ENCODE data around the gene TBX5.

The TBX5 gene

GRCh38 chr12:114405519-114406271, at the start of gene TBX5:
TBX5 (minus strand) TSS chr12:114406144; CDS start chr12:114403898, 2,246 bp downstream.
- H3K4me1 ChIP-seq = no peaks in the 10 kb centered on the region
- H3K36me3 ChIP-seq (ENCODE audit: control insufficient read depth, insufficient read depth, low read length) = no peaks in the 10 kb centered on the region
- TF ChIP-seq, protein P1, sequence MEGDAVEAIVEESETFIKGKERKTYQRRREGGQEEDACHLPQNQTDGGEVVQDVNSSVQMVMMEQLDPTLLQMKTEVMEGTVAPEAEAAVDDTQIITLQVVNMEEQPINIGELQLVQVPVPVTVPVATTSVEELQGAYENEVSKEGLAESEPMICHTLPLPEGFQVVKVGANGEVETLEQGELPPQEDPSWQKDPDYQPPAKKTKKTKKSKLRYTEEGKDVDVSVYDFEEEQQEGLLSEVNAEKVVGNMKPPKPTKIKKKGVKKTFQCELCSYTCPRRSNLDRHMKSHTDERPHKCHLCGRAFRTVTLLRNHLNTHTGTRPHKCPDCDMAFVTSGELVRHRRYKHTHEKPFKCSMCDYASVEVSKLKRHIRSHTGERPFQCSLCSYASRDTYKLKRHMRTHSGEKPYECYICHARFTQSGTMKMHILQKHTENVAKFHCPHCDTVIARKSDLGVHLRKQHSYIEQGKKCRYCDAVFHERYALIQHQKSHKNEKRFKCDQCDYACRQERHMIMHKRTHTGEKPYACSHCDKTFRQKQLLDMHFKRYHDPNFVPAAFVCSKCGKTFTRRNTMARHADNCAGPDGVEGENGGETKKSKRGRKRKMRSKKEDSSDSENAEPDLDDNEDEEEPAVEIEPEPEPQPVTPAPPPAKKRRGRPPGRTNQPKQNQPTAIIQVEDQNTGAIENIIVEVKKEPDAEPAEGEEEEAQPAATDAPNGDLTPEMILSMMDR (IDR thresholded peaks at IDR 0.05) = no peak
- H3K4me3 ChIP-seq (ENCODE audit: low read depth, low read length) = no peak within 1 kb of the TSS
- no peak within 1 kb of the TSS for H2AFZ ChIP-seq
- no peaks in the 10 kb centered on the region for H3K9me3 ChIP-seq (ENCODE audit: control insufficient read depth, low read length)
- no peak within 1 kb of the TSS for H3K4me2 ChIP-seq (ENCODE audit: low read length)
- H3K9ac ChIP-seq = no peak within 1 kb of the TSS
- H3K79me2 ChIP-seq = no peaks in the 10 kb centered on the region
- H3K27ac ChIP-seq = no peak within 1 kb of the TSS
- H3K27me3 ChIP-seq (ENCODE audit: control insufficient read depth, insufficient read depth, low read length) = peaks cover 12% of the 10 kb centered on the region

DNA sequence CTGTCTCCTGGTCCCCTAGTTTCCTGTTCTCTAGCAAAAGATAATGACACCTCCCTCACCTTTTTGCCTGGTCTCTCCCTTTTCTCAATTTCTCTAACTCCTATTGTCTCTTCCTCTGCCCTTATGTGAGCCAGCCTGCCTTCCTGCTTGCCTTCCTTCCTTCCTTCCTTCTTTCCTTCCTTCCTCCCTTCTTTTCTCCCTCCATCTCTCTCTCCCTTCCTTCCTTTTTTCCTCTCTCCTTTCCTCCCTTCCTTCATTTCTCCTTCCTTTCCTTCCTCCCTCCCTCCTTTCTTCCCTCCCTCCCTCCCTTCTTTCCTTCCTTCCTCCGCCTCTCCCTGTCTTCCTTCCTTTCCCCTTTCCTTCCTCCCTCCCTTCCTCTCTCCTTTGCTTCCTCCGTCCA, 45.7 kb upstream of the TBX5 start:
- H3K27ac ChIP-seq = no peak overlapping the region

DNA sequence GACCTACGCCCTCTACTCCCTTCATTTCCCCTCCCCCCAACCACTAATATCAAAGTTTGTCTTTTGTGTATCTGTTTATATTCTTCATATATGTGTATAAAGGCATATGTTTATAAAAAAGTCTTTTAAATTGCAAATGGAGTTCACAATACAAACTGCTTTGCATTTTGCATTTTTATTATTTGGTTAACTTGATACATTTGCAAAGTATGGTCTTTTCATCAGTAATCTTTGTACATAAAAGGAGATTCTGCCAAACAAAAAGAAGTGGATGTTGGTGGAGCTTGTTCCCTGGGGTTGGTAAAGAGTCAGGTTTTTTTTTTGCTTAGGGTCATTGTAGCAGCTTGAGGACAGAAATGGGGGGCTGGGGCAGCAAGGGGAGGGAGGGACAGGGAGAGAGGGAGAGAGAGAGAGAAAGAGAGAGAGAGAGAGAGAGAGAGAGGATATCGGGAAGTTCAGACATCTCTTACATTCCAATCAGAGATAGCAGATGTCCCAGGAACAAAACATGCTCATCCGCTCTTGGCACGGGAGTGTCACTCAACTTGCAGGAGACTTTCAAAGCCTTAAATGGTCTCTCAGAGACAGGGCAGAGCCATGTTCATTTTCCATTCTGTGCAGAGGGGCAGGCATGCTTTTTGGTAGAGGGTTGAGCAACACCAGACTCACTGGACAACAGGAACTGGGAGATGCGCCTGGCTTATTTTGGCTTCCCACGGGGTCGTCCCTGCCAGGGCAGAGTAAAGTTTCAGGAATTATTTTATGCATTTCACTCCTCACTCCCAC, 44.8 kb upstream of the TBX5 start:
- Histone ChIP-seq H3K27ac (no peak overlapping the region), H3K27me3 (ENCODE audit: control insufficient read depth, insufficient read depth, low read length) (no peaks in the 10 kb centered on the region), H3K9ac (no peak overlapping the region)

More for the DNA sequence above, 45.7 kb upstream of the TBX5 start:
- no peaks in the 10 kb centered on the region for H3K4me1 ChIP-seq
- no peak overlapping the region for H3K9ac ChIP-seq
- TF ChIP-seq, protein P1 (IDR thresholded peaks at IDR 0.05) = no peak
- H3K27me3 ChIP-seq (ENCODE audit: control insufficient read depth, insufficient read depth, low read length) = no peaks in the 10 kb centered on the region
- no peak overlapping the region for H3K4me3 ChIP-seq (ENCODE audit: low read depth, low read length)
- H2AFZ ChIP-seq = no peak overlapping the region
- no peak overlapping the region for H3K4me2 ChIP-seq (ENCODE audit: low read length)
- no peaks in the 10 kb centered on the region for H3K36me3 ChIP-seq (ENCODE audit: control insufficient read depth, insufficient read depth, low read length)
- no peaks in the 10 kb centered on the region for H3K9me3 ChIP-seq (ENCODE audit: control insufficient read depth, low read length)
- H3K79me2 ChIP-seq = no peaks in the 10 kb centered on the region

GRCh38 chr12:114450019-114450418, 44.1 kb upstream of the TBX5 start:
- Histone ChIP-seq H3K4me3 (ENCODE audit: low read depth, low read length) (no peak overlapping the region), H3K9ac (no peak overlapping the region), H3K27ac (no peak overlapping the region), H3K4me1 (no peaks in the 10 kb centered on the region), H3K9me3 (ENCODE audit: control insufficient read depth, low read length) (no peaks in the 10 kb centered on the region), H3K79me2 (no peaks in the 10 kb centered on the region), H3K36me3 (ENCODE audit: control insufficient read depth, insufficient read depth, low read length) (no peaks in the 10 kb centered on the region), H3K4me2 (ENCODE audit: low read length) (no peak overlapping the region), H2AFZ (no peak overlapping the region), H3K27me3 (ENCODE audit: control insufficient read depth, insufficient read depth, low read length) (no peaks in the 10 kb centered on the region)
- TF ChIP-seq, protein P1 (IDR thresholded peaks at IDR 0.05) = no peak

More for the DNA sequence above, 44.8 kb upstream of the TBX5 start:
- Histone ChIP-seq H3K79me2 (no peaks in the 10 kb centered on the region), H2AFZ (no peak overlapping the region), H3K4me1 (no peaks in the 10 kb centered on the region), H3K4me3 (ENCODE audit: low read depth, low read length) (no peak overlapping the region), H3K4me2 (ENCODE audit: low read length) (no peak overlapping the region), H3K9me3 (ENCODE audit: control insufficient read depth, low read length) (no peaks in the 10 kb centered on the region), H3K36me3 (ENCODE audit: control insufficient read depth, insufficient read depth, low read length) (no peaks in the 10 kb centered on the region)
- TF ChIP-seq, protein P1 (IDR thresholded peaks at IDR 0.05) = no peak

Data from parathyroid adenoma (tissue), 2 donors.